Endodermal cell (in vitro differentiated cells): Measurements from ENCODE around the gene TFF1. TPM values are rescaled to one million over a fixed set of nuclear protein-coding genes. Genes with fewer than 3 reads are reported as not detected.

ENCODE experiments used
- DNase-seq: peaks from one replicate; pipeline ENCODE4 v3.0.0-alpha.2; 2017
- H3K27ac ChIP-seq: 2 replicates; pipeline ENCODE4 v1.5.1; 2013; ENCODE audit warnings: mild to moderate bottlenecking, low read depth, low read length, moderate library complexity
- H3K27me3 ChIP-seq: 2 replicates; pipeline ENCODE4 v1.6.1; 2013; ENCODE audit warnings: mild to moderate bottlenecking, low read length, moderate library complexity; ENCODE audit not compliant: insufficient read depth, control insufficient read depth, poor library complexity, severe bottlenecking
- H3K36me3 ChIP-seq: 2 replicates; pipeline ENCODE4 v1.7.0; 2013; ENCODE audit warnings: mild to moderate bottlenecking, low read length, moderate library complexity; ENCODE audit not compliant: control insufficient read depth, insufficient read depth
- H3K4me1 ChIP-seq: one replicate; pipeline ENCODE4 v1.7.0; 2013; ENCODE audit warnings: low read length; ENCODE audit not compliant: control insufficient read depth, insufficient read depth
- H3K4me3 ChIP-seq: 2 replicates; pipeline ENCODE4 v1.5.1; 2013; ENCODE audit warnings: mild to moderate bottlenecking, low read length, moderate library complexity
- H3K9ac ChIP-seq: 2 replicates; pipeline ENCODE4 v1.6.1; 2013; ENCODE audit warnings: mild to moderate bottlenecking, low read length, moderate library complexity; ENCODE audit not compliant: poor library complexity, severe bottlenecking; ENCODE audit errors: extremely low read depth
- H3K9me3 ChIP-seq: 2 replicates; pipeline ENCODE4 v1.6.1; 2013; ENCODE audit warnings: mild to moderate bottlenecking, low read length, moderate library complexity; ENCODE audit not compliant: control insufficient read depth
- H3K27ac Mint-ChIP-seq: 2 replicates; pipeline ENCODE4 v1.8.0; 2020; ENCODE audit warnings: mixed read lengths
- H3K27me3 Mint-ChIP-seq: 2 replicates; pipeline ENCODE4 v1.8.0; 2021; ENCODE audit warnings: mild to moderate bottlenecking, mixed read lengths; ENCODE audit not compliant: insufficient read depth
- H3K36me3 Mint-ChIP-seq: 2 replicates; pipeline ENCODE4 v1.8.0; 2020; ENCODE audit warnings: low read depth, mixed read lengths
- H3K4me1 Mint-ChIP-seq: 2 replicates; pipeline ENCODE4 v1.8.0; 2020; ENCODE audit warnings: mixed read lengths
- H3K4me3 Mint-ChIP-seq: 2 replicates; pipeline ENCODE4 v1.8.0; 2020; ENCODE audit warnings: mild to moderate bottlenecking, moderate library complexity, mixed read lengths
- H3K9me3 Mint-ChIP-seq: 2 replicates; pipeline ENCODE4 v1.8.0; 2020; ENCODE audit warnings: mild to moderate bottlenecking, mixed read lengths
- CTCF ChIP-seq: fragments of 200-600 bp; sonication (generic); conservative IDR thresholded peaks from 2 replicates; pipeline ENCODE4 v1.5.0; 2021; ENCODE audit warnings: antibody characterized with exemption, mild to moderate bottlenecking
- WGBS, 2 experiments: methylation state at CpG; one replicate each; pipeline versions ENCODE4 v1.1.5 to v1.1.7; 2013; ENCODE audit warnings: missing lambda C conversion rate in 2 of 2, mixed read lengths in 1 of 2; ENCODE audit not compliant: insufficient coverage in 1 of 2, insufficient read length in 1 of 2; 5-methylcytosine and 5-hydroxymethylcytosine counted together
- total RNA-seq, 2 donors: library from RNA; stranded (reverse); fragmentation: NEBNext Ultra II Directional in 1 of 2; extraction: Animal tissue kit (Norgen Biotek cat#: 25700) in 1 of 2; gene quantifications; 2 replicates in 1 of 2; 3 replicates in 1 of 2; pipeline ENCODE4 v1.2.1, GENCODE V29; 2021

The TFF1 gene
- total RNA-seq, 2 donors from 2014 or later: 1.6 to 3.7 TPM

GRCh38 chr21:42362700-42363099 is 3.6 kb downstream of the TFF1 start:
- Mint-ChIP-seq H3K27ac (no peak overlapping the region), H3K4me1 (peaks cover 11% of the 10 kb centered on the region), H3K27me3 (peaks cover 4% of the 10 kb centered on the region), H3K4me3 (no peak overlapping the region), H3K9me3 (peaks cover 16% of the 10 kb centered on the region), H3K36me3 (no peaks in the 10 kb centered on the region)
- Histone ChIP-seq H3K36me3 (no peaks in the 10 kb centered on the region), H3K4me3 (no peak overlapping the region), H3K4me1 (peaks cover 4% of the 10 kb centered on the region), H3K27me3 (no peaks in the 10 kb centered on the region), H3K9me3 (no peaks in the 10 kb centered on the region), H3K9ac (no peak overlapping the region), H3K27ac (no peak overlapping the region)
- TF ChIP-seq CTCF: no peak
- DNase-seq: no peak
- WGBS, 2 experiments: 92 to 94% methylated on average over 3 to 8 of the region's 9 CpGs

- TF ChIP-seq CTCF: no peak
- no peaks in the 10 kb centered on the region for H3K27me3 ChIP-seq
- H3K4me3 ChIP-seq: no peak overlapping the region
- H3K4me1 ChIP-seq: peaks cover 4% of the 10 kb centered on the region
- H3K27ac ChIP-seq: no peak overlapping the region
- no peaks in the 10 kb centered on the region for H3K9me3 ChIP-seq
- 94 to 97% methylated on average over 5 to 9 of the region's 12 CpGs for WGBS, 2 experiments
- H3K36me3 ChIP-seq: no peaks in the 10 kb centered on the region
- DNase-seq: no peak
- H3K9me3 Mint-ChIP-seq: peaks cover 16% of the 10 kb centered on the region
- H3K4me1 Mint-ChIP-seq: peaks cover 9% of the 10 kb centered on the region
- no peaks in the 10 kb centered on the region for H3K36me3 Mint-ChIP-seq
- peaks cover 4% of the 10 kb centered on the region for H3K27me3 Mint-ChIP-seq
- no peak overlapping the region for H3K9ac ChIP-seq
- no peak overlapping the region for H3K4me3 Mint-ChIP-seq
- no peak overlapping the region for H3K27ac Mint-ChIP-seq
Observed at GRCh38 chr21:42362198-42362597, 4.1 kb downstream of the TFF1 start.

- H3K4me1 ChIP-seq: no peaks in the 10 kb centered on the region
- no peaks in the 10 kb centered on the region for H3K36me3 ChIP-seq
- no peaks in the 10 kb centered on the region for H3K9me3 ChIP-seq
- no peak overlapping the region for H3K27ac Mint-ChIP-seq
- no peak overlapping the region for H3K4me3 Mint-ChIP-seq
- no peak overlapping the region for H3K9ac ChIP-seq
- H3K4me3 ChIP-seq: no peak overlapping the region
- H3K27me3 ChIP-seq: no peaks in the 10 kb centered on the region
- no peaks in the 10 kb centered on the region for H3K36me3 Mint-ChIP-seq
- DNase-seq: no peak
- H3K27ac ChIP-seq: no peak overlapping the region
- WGBS, 2 experiments: 70 to 84% methylated on average over 2 to 7 of the region's 7 CpGs
- H3K4me1 Mint-ChIP-seq: peaks cover 5% of the 10 kb centered on the region
- peaks cover 4% of the 10 kb centered on the region for H3K27me3 Mint-ChIP-seq
- TF ChIP-seq CTCF: no peak
- peaks cover 16% of the 10 kb centered on the region for H3K9me3 Mint-ChIP-seq
Observed at GRCh38 chr21:42361286-42361685, 5.0 kb downstream of the TFF1 start.
